NOMO-1 treated with DMSO at 0.1 percent for 48 hours (cell line): ENCODE results near the gene TH.
"Not testable (repeated sequence)": the region's sequence is repeated elsewhere in the genome, so short reads cannot be mapped to it uniquely, and the experiment has no call there.

Experiments
- DNase-seq: peaks from one replicate; lab custom pipeline; 2025; ENCODE audit not compliant: unreplicated experiment; lab: John Stamatoyannopoulos, UW

The TH gene

DNA sequence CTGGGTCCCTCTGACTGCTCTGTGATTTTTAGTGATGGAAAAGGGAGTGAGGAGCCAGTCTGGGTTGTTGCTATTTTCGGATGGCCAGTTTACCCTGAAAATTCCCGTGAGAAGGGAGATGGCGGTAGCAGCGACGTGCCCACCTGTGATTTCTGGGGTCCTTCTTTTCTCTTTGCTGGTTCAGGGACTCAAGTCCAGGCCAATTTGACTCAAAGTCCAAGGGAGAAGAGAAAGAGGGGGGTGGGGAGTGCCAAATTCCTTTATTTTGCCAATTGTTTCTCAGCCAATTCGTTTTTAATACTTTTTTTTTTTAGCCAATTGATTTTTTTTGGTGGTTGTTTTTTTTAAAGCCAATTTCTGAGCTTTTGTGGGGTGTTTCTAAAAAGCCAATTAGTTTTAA is 39.4 kb downstream of the TH start:
- no peak for DNase-seq

- no peak for DNase-seq
Observed at GRCh38 chr11:2131371-2132236, 40.0 kb downstream of the TH start.

- no peak for DNase-seq
Observed at GRCh38 chr11:2130881-2131352, 40.7 kb downstream of the TH start.

GRCh38 chr11:2129699-2130366 is 41.8 kb downstream of the TH start:
- no peak for DNase-seq

DNA sequence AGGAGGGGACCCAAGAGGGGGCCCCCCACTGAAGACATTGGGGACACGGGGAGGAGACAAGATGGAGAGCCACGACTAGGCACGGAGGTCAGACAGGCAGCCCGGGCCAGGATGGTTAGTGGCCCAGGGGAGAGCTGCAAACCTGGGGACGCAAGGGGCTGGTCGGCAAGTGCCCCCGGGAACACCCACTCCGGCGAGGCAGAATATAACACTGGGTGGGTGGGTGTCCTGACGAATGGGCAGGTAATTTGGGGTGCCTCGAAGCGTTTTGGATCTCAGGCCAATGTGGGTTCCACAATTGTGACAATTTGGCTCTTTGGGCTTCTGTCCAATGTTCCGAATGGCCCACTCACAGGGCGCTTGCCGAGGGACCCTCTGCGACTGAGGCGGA is 42.3 kb downstream of the TH start:
- DNase-seq, result no peak

- DNase-seq, result no peak
Observed at GRCh38 chr11:2128511-2129307, 42.9 kb downstream of the TH start.

GRCh38 chr11:2128130-2128510 is 43.5 kb downstream of the TH start:
- DNase-seq, result no peak

- no peak for DNase-seq
Observed at GRCh38 chr11:2127482-2128129, 44.0 kb downstream of the TH start.

GRCh38 chr11:2126520-2127085 is 45.0 kb downstream of the TH start:
- no peak for DNase-seq

GRCh38 chr11:2124736-2125484 is 46.7 kb downstream of the TH start:
- DNase-seq, result not testable (repeated sequence)

GRCh38 chr11:2123628-2123960 is 48.0 kb downstream of the TH start:
- DNase-seq, result no peak

- no peak for DNase-seq
Observed at GRCh38 chr11:2122907-2123627, 48.5 kb downstream of the TH start.

- no peak for DNase-seq
Observed at GRCh38 chr11:2122222-2122906, 49.3 kb downstream of the TH start.

- no peak for DNase-seq
Observed at GRCh38 chr11:2121227-2122130, 50.1 kb downstream of the TH start.

GRCh38 chr11:2120359-2121100 is 51.1 kb downstream of the TH start:
- DNase-seq, result no peak

DNA sequence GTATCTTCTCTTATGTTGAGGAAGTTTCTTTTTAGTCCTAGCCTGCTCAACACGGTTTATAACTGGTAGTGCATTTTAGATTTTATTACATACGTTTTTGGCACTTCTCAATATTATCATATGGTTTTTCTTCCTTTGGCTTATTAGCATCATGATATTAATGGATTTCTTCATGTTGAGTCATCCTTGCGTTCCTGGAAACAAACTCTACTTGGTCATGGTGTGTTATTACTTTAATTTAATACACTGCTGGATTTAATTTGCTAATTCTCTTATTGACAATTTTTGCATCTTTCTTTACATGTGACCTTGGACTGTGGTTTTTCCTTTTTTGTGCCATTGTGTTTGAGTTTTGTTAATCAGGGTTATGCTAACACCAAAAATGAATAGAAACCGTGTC is 52.9 kb downstream of the TH start:
- DNase-seq, result no peak

- DNase-seq, result no peak
Observed at GRCh38 chr11:2116680-2117079, 54.9 kb downstream of the TH start.
